IPS-20b (cell line): ENCODE results near the gene FAM89B.

Source experiments
- H3K27ac ChIP-seq: one replicate; pipeline ENCODE4 v1.5.1; 2013; ENCODE audit warnings: low read length
- H3K27me3 ChIP-seq: 2 replicates; pipeline ENCODE4 v1.6.1; 2013; ENCODE audit warnings: mild to moderate bottlenecking, low read length, inconsistent platforms; ENCODE audit not compliant: insufficient read depth
- H3K36me3 ChIP-seq: 2 replicates; pipeline ENCODE4 v1.6.1; 2013; ENCODE audit warnings: low read depth, mild to moderate bottlenecking, inconsistent platforms, low read length, moderate library complexity; ENCODE audit not compliant: insufficient read depth
- H3K4me1 ChIP-seq: 2 replicates; pipeline ENCODE4 v1.6.1; 2013; ENCODE audit warnings: mild to moderate bottlenecking, control low read depth, inconsistent platforms, low read length, moderate library complexity; ENCODE audit not compliant: insufficient read depth
- H3K4me3 ChIP-seq: 2 replicates; pipeline ENCODE4 v1.5.1; 2013; ENCODE audit warnings: mild to moderate bottlenecking, low read length, inconsistent platforms
- H3K9ac ChIP-seq: 2 replicates; pipeline ENCODE4 v1.6.1; 2013; ENCODE audit warnings: low read depth, mild to moderate bottlenecking, inconsistent platforms, low read length, moderate library complexity
- H3K9me3 ChIP-seq: 2 replicates; pipeline ENCODE4 v1.6.1; 2013; ENCODE audit warnings: mild to moderate bottlenecking, low read depth, low read length, inconsistent platforms; ENCODE audit not compliant: insufficient read depth

FAM89B gene

DNA sequence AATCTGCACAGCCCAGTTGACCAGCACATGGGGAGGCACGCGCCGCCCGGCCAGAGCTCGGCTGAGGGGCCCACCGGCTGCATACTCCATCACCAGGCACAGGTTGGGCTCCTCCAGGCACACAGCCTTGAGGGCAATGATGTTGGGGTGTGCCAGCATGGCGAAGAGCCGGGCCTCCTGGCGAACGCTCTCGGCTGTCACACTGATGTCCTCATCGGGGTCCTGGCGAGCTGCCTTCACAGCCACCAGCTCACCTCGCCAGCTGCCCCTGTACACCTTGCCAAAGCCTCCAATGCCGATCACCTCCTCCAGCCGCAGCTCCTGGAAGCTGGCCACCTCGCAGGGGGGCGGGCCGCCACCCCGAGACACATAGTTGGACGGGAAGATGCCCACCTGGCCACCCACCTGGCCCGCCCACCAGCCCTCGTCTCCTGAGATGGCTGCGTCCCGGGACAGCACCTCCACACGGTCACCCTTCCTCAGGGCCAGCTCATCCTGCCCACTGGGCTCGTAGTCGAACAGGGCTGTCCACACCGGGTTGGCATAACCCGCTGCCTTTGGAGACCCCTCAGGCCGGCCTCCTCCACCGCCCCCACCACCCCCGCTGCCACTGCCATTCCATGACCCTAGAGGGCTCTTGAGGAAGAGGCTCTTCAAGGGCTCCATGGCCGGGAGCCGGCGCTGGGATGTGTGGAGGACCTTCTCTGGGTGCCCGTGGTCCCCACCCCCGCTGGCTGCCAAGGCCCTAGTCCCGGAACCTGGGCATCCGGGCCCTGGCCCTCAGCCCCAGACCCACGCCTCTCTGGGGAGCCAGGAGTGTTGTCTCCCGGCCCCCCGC is 41.0 kb downstream of the FAM89B start:
- peaks cover 28% of the 10 kb centered on the region for H3K36me3 ChIP-seq
- no peaks in the 10 kb centered on the region for H3K27me3 ChIP-seq
- peaks cover 5% of the 10 kb centered on the region; the same call in 1 of the 2 replicates for H3K4me1 ChIP-seq
- no peaks in the 10 kb centered on the region for H3K9me3 ChIP-seq
- no peak overlapping the region for H3K27ac ChIP-seq
- peak overlapping the region; percentile 86; the same call in 1 of the 2 replicates for H3K4me3 ChIP-seq
- H3K9ac ChIP-seq: peak overlapping the region; percentile 85

DNA sequence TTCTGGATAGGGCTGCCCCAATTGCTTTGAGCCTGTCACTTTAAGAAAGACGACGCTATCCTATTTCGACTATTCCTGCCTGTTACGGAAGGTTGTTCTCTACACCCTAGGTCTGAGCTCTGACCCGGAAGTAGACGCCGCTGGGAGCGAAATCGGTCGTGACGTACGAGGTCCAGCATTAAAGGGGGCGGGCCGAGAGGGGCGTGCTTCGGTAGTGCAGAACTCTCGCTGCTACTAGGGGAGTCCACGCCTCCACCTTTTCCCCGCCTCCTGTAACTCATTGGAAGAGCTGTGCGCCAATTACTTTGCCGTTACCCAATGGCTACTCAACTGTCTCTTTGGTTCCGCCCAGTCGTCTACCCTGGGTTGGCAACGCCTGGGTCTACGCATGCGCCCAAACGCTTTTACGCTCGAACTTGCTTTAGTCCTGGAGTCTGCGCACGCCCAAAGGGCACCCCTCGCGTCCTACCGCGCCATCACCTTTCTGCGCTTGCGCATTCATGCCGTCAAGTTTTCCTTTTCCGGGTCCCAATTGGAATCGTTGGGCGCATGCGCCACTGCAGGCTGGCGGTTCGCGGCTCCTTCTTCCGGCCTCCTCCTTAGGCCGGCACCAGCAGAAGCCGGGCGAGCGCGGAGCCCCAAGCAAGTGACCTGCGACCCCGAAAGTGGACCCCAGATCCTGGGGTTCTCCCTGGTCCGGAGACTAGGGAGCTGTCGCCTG is 43.1 kb downstream of the FAM89B start, which contains the start of gene PCNX3:
Gene PCNX3 (plus strand): TSS at position 548 of the 721 bp plus-strand sequence. CDS start 536 bp downstream, outside the sequence.
- no peaks in the 10 kb centered on the region for H3K9me3 ChIP-seq
- H3K4me1 ChIP-seq: peaks cover 5% of the 10 kb centered on the region; the same call in 1 of the 2 replicates
- H3K27me3 ChIP-seq: no peaks in the 10 kb centered on the region
- peaks cover 40% of the 10 kb centered on the region for H3K36me3 ChIP-seq
- peak within 1 kb of the TSS; percentile 85 for H3K9ac ChIP-seq
- peak within 1 kb of the TSS; percentile 60 for H3K27ac ChIP-seq
- H3K4me3 ChIP-seq: peak within 1 kb of the TSS; percentile 86

DNA sequence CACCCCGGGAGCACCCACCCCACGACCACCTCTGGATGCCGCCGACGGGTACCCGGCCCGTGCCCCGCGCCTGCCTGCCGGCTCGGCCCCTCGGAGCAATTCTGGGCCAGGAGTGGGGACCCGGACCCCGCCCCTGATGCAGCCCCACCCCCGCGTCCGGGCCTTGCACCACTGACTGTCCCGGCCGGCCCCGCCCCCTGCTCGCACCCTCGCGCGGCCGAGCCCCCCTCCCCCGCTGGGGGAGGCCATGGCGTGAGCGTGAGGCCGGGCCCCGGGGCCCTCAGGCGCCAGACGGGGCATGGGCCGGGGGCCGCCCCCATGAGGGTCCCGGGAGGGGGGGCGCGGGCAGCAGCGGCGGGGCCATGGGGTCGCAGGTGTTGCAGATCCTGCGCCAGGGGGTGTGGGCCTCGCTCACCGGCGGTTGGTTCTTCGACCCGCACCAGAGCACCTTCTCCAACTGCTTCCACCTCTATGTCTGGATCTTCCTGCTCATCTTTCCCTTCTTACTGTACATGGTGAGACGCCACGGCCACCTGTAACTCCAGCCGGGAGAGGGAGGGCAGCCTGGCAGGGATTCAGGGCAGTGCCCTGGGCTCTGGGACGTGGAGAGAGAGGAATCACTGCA is 43.7 kb downstream of the FAM89B start:
- H3K27me3 ChIP-seq: no peaks in the 10 kb centered on the region
- H3K9me3 ChIP-seq: no peaks in the 10 kb centered on the region
- H3K27ac ChIP-seq: no peak overlapping the region
- peak overlapping the region; percentile 77; the same call in 1 of the 2 replicates for H3K9ac ChIP-seq
- H3K36me3 ChIP-seq: peaks cover 46% of the 10 kb centered on the region
- peaks cover 5% of the 10 kb centered on the region; the same call in 1 of the 2 replicates for H3K4me1 ChIP-seq
- H3K4me3 ChIP-seq: peak overlapping the region; percentile 86

DNA sequence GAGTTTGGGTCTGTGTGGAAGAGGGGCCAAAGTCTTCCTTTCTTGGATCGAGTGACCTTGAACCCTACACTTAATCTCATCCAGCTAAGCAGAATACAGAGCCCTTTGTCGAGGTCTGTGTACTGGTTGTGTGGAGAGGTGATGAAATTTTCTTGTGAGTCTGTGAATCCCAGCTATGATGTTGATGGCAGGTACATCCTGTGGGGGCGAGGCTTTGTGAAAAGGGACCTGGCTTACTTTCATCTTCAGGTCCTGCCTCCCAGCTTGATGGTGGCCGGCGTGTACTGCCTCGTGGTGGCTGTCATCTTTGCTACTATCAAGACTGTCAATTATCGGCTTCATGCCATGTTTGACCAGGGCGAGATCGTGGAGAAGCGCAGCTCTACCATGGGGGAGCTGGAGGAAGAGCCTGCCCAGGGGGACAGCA is 44.2 kb downstream of the FAM89B start:
- no peaks in the 10 kb centered on the region for H3K27me3 ChIP-seq
- peak overlapping the region; percentile 86 for H3K4me3 ChIP-seq
- H3K4me1 ChIP-seq: peaks cover 5% of the 10 kb centered on the region; the same call in 1 of the 2 replicates
- H3K27ac ChIP-seq: no peak overlapping the region
- peaks cover 50% of the 10 kb centered on the region for H3K36me3 ChIP-seq
- peak overlapping the region; percentile 77 for H3K9ac ChIP-seq
- H3K9me3 ChIP-seq: no peaks in the 10 kb centered on the region

DNA sequence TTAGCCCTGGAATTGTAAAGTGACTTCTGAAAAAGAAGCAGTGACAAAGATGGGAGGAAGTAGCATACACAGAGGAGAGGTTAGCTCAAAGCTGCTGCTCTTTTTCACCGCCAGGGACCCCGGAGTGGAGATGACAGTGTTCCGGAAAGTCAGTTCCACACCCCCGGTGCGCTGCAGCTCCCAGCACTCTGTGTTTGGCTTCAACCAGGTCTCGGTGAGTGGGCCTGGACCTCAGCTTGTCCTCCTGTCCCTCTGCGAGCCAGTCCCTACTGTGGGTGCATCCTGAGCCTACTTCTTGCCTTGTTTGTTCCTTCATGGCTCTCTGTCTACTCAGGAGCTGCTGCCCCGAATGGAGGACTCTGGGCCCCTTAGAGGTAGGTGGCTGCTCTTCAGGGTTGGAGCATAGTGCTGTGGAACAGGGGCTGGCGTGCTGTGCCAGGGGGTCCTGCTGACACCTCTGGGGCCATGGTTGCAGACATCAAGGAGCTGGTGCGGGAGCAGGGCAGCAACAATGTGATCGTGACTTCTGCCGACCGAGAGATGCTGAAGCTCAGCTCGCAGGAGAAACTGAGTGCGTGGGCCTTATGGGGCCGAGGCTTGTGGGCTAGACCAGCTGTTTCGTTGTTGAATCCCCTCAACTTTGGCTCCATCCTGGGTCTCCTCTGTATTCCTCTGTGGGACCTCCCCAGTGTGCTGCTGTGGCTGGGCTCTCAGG is 45.0 kb downstream of the FAM89B start:
- H3K36me3 ChIP-seq: peaks cover 48% of the 10 kb centered on the region
- no peaks in the 10 kb centered on the region for H3K27me3 ChIP-seq
- peak overlapping the region; percentile 77; the same call in 1 of the 2 replicates for H3K9ac ChIP-seq
- peak overlapping the region; percentile 86; the same call in 1 of the 2 replicates for H3K4me3 ChIP-seq
- H3K27ac ChIP-seq: no peak overlapping the region
- no peaks in the 10 kb centered on the region for H3K9me3 ChIP-seq
- peaks cover 5% of the 10 kb centered on the region; the same call in 1 of the 2 replicates for H3K4me1 ChIP-seq

DNA sequence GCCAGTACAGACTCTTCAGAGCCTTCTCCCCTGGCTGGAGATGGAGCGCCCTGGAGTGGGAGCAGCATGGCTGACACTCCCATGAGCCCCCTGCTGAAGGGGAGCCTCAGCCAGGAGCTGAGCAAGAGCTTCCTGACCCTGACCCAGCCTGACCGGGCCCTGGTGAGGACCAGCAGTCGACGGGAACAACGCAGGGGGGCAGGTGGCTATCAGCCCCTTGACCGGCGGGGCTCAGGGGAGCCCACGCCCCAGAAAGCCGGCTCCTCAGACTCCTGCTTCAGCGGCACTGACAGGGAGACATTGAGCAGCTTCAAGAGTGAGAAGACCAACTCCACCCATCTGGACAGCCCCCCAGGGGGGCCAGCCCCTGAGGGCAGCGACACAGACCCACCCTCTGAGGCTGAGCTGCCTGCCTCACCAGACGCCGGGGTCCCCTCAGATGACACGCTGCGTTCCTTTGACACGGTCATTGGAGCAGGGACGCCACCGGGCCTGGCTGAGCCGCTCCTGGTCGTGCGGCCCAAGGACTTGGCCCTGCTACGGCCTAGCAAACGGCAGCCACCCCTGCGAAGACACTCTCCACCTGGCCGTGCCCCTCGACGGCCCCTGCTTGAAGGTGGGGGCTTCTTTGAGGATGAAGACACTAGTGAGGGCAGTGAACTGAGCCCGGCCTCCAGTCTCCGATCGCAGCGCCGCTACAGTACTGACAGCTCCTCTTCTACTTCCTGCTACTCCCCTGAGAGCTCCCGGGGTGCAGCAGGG is 45.8 kb downstream of the FAM89B start:
- no peak overlapping the region for H3K27ac ChIP-seq
- H3K9me3 ChIP-seq: no peaks in the 10 kb centered on the region
- no peak overlapping the region for H3K9ac ChIP-seq
- peaks cover 5% of the 10 kb centered on the region; the same call in 1 of the 2 replicates for H3K4me1 ChIP-seq
- no peaks in the 10 kb centered on the region for H3K27me3 ChIP-seq
- H3K36me3 ChIP-seq: peaks cover 43% of the 10 kb centered on the region
- H3K4me3 ChIP-seq: no peak overlapping the region

DNA sequence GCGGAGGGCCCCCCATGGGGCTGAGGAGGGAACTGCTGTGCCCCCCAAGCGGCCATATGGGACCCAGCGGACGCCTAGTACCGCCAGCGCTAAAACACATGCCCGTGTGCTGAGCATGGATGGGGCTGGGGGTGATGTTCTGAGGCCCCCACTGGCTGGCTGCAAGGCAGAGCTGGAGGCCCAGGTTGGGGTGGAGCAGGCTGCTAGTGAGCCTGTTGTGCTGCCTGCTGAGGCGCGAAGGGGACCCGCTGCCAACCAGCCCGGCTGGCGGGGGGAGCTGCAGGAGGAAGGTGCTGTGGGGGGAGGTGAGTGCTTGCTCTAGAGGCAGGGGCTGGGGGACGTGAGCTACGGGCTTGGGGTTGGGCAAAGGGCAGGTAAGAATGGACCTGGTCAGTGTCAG is 46.4 kb downstream of the FAM89B start:
- Histone ChIP-seq H3K27ac (no peak overlapping the region), H3K9ac (no peak overlapping the region), H3K36me3 (peaks cover 48% of the 10 kb centered on the region), H3K4me1 (peaks cover 5% of the 10 kb centered on the region; the same call in 1 of the 2 replicates), H3K9me3 (no peaks in the 10 kb centered on the region), H3K4me3 (no peak overlapping the region), H3K27me3 (no peaks in the 10 kb centered on the region)

DNA sequence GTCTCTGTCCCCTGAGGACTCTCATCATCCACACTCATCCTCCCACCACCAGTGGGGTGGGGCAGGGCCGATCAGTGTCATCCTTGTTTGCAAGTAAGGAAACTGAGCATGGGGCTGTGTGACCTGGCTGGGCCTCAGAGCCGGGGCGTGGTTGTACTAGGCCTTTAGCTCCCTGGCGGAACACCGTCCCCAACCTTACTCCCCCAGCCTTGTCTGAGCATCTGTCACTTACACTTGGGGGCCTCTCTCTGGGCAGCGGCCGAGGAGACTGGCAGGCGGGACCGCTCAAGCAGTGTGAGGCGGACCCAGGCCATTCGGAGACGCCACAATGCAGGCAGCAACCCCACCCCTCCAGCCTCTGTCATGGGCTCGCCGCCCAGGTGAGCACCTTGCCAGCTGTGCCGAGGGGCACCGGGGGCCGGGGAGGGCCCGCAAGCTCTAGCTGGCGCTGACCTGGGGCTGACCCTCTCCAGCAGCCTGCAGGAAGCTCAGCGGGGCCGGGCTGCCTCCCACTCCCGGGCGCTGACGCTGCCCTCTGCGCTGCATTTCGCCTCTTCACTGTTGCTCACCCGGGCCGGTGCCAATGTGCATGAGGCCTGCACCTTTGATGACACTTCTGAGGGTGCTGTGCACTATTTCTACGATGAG is 47.1 kb downstream of the FAM89B start:
- Histone ChIP-seq H3K27ac (no peak overlapping the region), H3K27me3 (no peaks in the 10 kb centered on the region), H3K9ac (no peak overlapping the region), H3K4me1 (peaks cover 5% of the 10 kb centered on the region; the same call in 1 of the 2 replicates), H3K4me3 (no peak overlapping the region), H3K36me3 (peaks cover 54% of the 10 kb centered on the region), H3K9me3 (no peaks in the 10 kb centered on the region)

DNA sequence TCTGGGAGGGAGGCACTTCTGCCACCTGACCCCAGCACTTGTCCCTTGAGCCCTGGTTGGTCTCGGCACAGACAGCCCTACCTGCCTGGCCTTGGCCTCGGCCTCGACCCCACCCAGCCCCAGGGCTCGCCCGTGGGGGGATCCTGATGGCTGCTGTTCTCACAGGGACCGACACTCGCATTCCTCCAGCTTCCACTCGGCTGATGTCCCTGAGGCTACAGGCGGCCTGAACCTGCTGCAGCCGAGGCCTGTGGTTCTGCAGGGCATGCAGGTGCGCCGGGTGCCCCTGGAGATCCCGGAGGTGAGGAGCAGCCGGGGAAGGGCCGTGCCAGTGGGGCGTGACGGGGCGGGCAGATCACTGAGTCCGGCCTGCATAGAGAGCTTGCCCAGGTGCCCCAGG is 48.3 kb downstream of the FAM89B start:
- Histone ChIP-seq H3K27ac (no peak overlapping the region), H3K4me1 (peaks cover 5% of the 10 kb centered on the region; the same call in 1 of the 2 replicates), H3K9me3 (no peaks in the 10 kb centered on the region), H3K4me3 (no peak overlapping the region), H3K36me3 (peaks cover 63% of the 10 kb centered on the region), H3K9ac (no peak overlapping the region), H3K27me3 (no peaks in the 10 kb centered on the region)

DNA sequence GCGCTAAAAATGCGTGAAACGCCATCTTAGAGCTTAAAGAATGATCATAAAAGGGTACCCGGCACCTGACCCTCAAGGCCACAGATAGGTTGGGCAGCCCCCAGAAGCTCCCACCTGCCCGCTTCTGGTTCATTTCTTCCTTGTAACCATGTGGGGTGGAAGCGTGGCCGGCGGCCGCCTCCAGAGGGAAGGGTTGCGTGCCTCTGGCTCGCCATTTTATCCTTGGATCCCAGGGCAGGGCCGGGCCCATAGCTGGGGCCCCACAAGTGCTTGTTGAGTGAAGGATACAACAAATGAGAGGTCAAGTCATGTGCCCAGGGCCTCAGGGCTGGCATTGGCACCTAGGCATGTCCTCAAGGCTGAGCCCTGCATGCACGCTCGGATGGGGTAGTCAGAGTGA is 49.1 kb downstream of the FAM89B start:
- Histone ChIP-seq H3K27me3 (no peaks in the 10 kb centered on the region), H3K4me1 (peaks cover 3% of the 10 kb centered on the region; the same call in 1 of the 2 replicates), H3K9me3 (no peaks in the 10 kb centered on the region), H3K9ac (no peak overlapping the region), H3K4me3 (no peak overlapping the region), H3K27ac (no peak overlapping the region), H3K36me3 (peaks cover 71% of the 10 kb centered on the region)
